Measurements from ENCODE around the gene SHISAL1. TPM values are rescaled to one million over a fixed set of nuclear protein-coding genes. Genes with fewer than 3 reads are reported as not detected.

The SHISAL1 gene
- total and polyA plus RNA-seq, 8 donors = 0.72 to 1.4 (median 0.92) TPM

GRCh38 chr22:44210722-44211121 is 102.0 kb downstream of the SHISAL1 start:
- no peaks in the 10 kb centered on the region for H3K4me1 ChIP-seq
- DNase-seq = no peak
- no peak overlapping the region for H3K4me3 ChIP-seq
- no peak overlapping the region for H3K27ac ChIP-seq
- H3K9me3 ChIP-seq = peaks cover 0 to 11% of the 10 kb centered on the region in 2 donors
- peaks cover 0 to 4% of the 10 kb centered on the region in 2 donors for H3K36me3 ChIP-seq
- no peaks in the 10 kb centered on the region for H3K27me3 ChIP-seq
- no peak for TF ChIP-seq CTCF (IDR thresholded peaks at IDR 0.05)
- ATAC-seq = no peak
- intact Hi-C loops (cut with DNase I) = no loop called here

- H3K27me3 ChIP-seq = no peaks in the 10 kb centered on the region
- no peak overlapping the region for H3K27ac ChIP-seq
- H3K4me3 ChIP-seq = no peak overlapping the region
- ATAC-seq (no peak), DNase-seq (no peak)
- peaks cover 0 to 16% of the 10 kb centered on the region in 2 donors for H3K36me3 ChIP-seq
- H3K9me3 ChIP-seq = peaks cover 0 to 3% of the 10 kb centered on the region in 2 donors
- TF ChIP-seq CTCF (IDR thresholded peaks at IDR 0.05) = no peak
- no peaks in the 10 kb centered on the region for H3K4me1 ChIP-seq
- intact Hi-C loops (cut with DNase I) = no loop called here
Observed at GRCh38 chr22:44209343-44209742, 103.4 kb downstream of the SHISAL1 start.

GRCh38 chr22:44207981-44208317 is 104.8 kb downstream of the SHISAL1 start:
- intact Hi-C loops (cut with DNase I) = no loop called here

GRCh38 chr22:44207173-44207980 is 105.4 kb downstream of the SHISAL1 start:
- peaks cover 0 to 4% of the 10 kb centered on the region in 2 donors for H3K27me3 ChIP-seq
- peaks cover 0 to 3% of the 10 kb centered on the region in 2 donors for H3K9me3 ChIP-seq
- no peak overlapping the region for H3K27ac ChIP-seq
- H3K4me1 ChIP-seq = no peaks in the 10 kb centered on the region
- ATAC-seq = no peak
- peaks cover 0 to 25% of the 10 kb centered on the region in 2 donors for H3K36me3 ChIP-seq
- no peak overlapping the region for H3K4me3 ChIP-seq
- intact Hi-C loops (cut with DNase I) = no loop called here
- DNase-seq = no peak
- TF ChIP-seq CTCF (IDR thresholded peaks at IDR 0.05) = no peak

More at GRCh38 chr22:44207981-44208317, 104.8 kb downstream of the SHISAL1 start:
- DNase-seq (no peak), ATAC-seq (no peak)
- H3K9me3 ChIP-seq = peaks cover 0 to 3% of the 10 kb centered on the region in 2 donors
- H3K36me3 ChIP-seq = peaks cover 0 to 24% of the 10 kb centered on the region in 2 donors
- TF ChIP-seq CTCF (IDR thresholded peaks at IDR 0.05) = no peak
- no peak overlapping the region for H3K4me3 ChIP-seq
- no peak overlapping the region for H3K27ac ChIP-seq
- H3K27me3 ChIP-seq = no peaks in the 10 kb centered on the region
- no peaks in the 10 kb centered on the region for H3K4me1 ChIP-seq

- ATAC-seq (no peak), DNase-seq (no peak)
- Histone ChIP-seq H3K4me1 (no peaks in the 10 kb centered on the region), H3K27ac (no peak overlapping the region), H3K9me3 (peaks cover 0 to 3% of the 10 kb centered on the region in 2 donors), H3K27me3 (peaks cover 0 to 10% of the 10 kb centered on the region in 2 donors), H3K36me3 (peaks cover 0 to 31% of the 10 kb centered on the region in 2 donors), H3K4me3 (no peak overlapping the region)
- TF ChIP-seq CTCF (IDR thresholded peaks at IDR 0.05) = no peak
- intact Hi-C loops (cut with DNase I) = no loop called here
Observed at GRCh38 chr22:44206696-44207095, 106.1 kb downstream of the SHISAL1 start.
